A549 (cell line): ENCODE results near the gene ZNF652. TPM values are rescaled to one million over a fixed set of nuclear protein-coding genes. Genes with fewer than 3 reads are reported as not detected.

Experiments
- ATAC-seq, 2 experiments: fragments of 200-7000 bp in 1 of 2; fragments of >200 bp in 1 of 2; cut with Nextera tagmentation in 1 of 2; cut with Tn5 transposase in 1 of 2; 3 replicates each; pipeline versions ENCODE4 v1.8.0 to v1.9.1; 2018 to 2020; ENCODE audit warnings: mild to moderate bottlenecking in 1 of 2, moderate library complexity in 1 of 2
- CTCF ChIA-PET: fragments of 300-600 bp; sonication (Branson Sonifier 250); formaldehyde crosslinking; extraction: SDS; loops from one replicate; lab custom pipeline; 2021; ENCODE audit warnings: antibody characterized with exemption, inconsistent platforms; lab: Yijun Ruan, JAX
- POLR2A ChIA-PET: fragments of 350-600 bp; formaldehyde crosslinking; extraction: SDS; loops from one replicate; lab custom pipeline; 2021; ENCODE audit warnings: antibody characterized with exemption, inconsistent platforms; lab: Yijun Ruan, JAX
- DNase-seq, 2 experiments: peaks; one replicate each; pipeline versions ENCODE4 v3.0.0 to v3.0.0-alpha.2; 2011 to 2016; ENCODE audit warnings: low read depth in 1 of 2, low spot score in 1 of 2
- FAIRE-seq: peaks from 2 replicates; lab custom pipeline; 2011; peaks lifted over from hg19 to GRCh38; lab: Jason Lieb, UNC
- H3K27ac ChIP-seq, 2 experiments: fragments of >200 bp; sonication (Bioruptor Twin); formaldehyde crosslinking; 3 replicates each; pipeline ENCODE4 v1.5.1; 2016 to 2017
- H3K4me1 ChIP-seq: fragments of >200 bp; sonication (Bioruptor Twin); formaldehyde crosslinking; 3 replicates; pipeline ENCODE4 v1.6.1; 2016
- H3K4me2 ChIP-seq: fragments of >200 bp; sonication (Bioruptor Twin); formaldehyde crosslinking; 3 replicates; pipeline ENCODE4 v1.6.1; 2016
- H3K4me3 ChIP-seq: fragments of >200 bp; sonication (Bioruptor Twin); formaldehyde crosslinking; 3 replicates; pipeline ENCODE4 v1.5.1; 2016
- H3K9me3 ChIP-seq: fragments of >200 bp; sonication (Bioruptor Twin); formaldehyde crosslinking; 3 replicates; pipeline ENCODE4 v1.6.1; 2016
- CEBPB ChIP-seq, 2 experiments: fragments of >200 bp in 1 of 2; sonication (Bioruptor Twin) in 1 of 2; formaldehyde crosslinking in 1 of 2; IDR thresholded peaks; 2 replicates each; pipeline ENCODE4 v1.6.1; 2012 to 2016
- CHD2 ChIP-seq: fragments of 150-350 bp; IDR thresholded peaks from 2 replicates; pipeline ENCODE4 v1.6.1; 2014; ENCODE audit warnings: low read length; ENCODE audit not compliant: partially characterized antibody
- MAX ChIP-seq: IDR thresholded peaks from 2 replicates; pipeline ENCODE4 v1.6.1; 2012
- NPAS2 ChIP-seq: fragments of 250-450 bp; sonication (Bioruptor Pico); IDR thresholded peaks from 2 replicates; pipeline ENCODE4 v1.8.0; 2022; ENCODE audit warnings: mild to moderate bottlenecking, moderate library complexity, borderline replicate concordance
- POLR2A ChIP-seq: IDR thresholded peaks from 2 replicates; pipeline ENCODE4 v1.6.1; 2012; ENCODE audit warnings: mild to moderate bottlenecking, low read length
- RAD21 ChIP-seq, 2 experiments: fragments of >200 bp in 1 of 2; sonication (Bioruptor Twin) in 1 of 2; formaldehyde crosslinking in 1 of 2; IDR thresholded peaks in 1 of 2; conservative IDR thresholded peaks in 1 of 2; 2 replicates in 1 of 2; 3 replicates in 1 of 2; pipeline ENCODE4 v1.6.1; 2012 to 2018; ENCODE audit warnings: inconsistent platforms in 1 of 2
- RNF2 ChIP-seq: fragments of 200-600 bp; sonication (generic); IDR thresholded peaks from 2 replicates; pipeline ENCODE4 v1.6.1; 2016; ENCODE audit warnings: low read depth, mild to moderate bottlenecking, antibody characterized with exemption, moderate library complexity, borderline replicate concordance
- SMC3 ChIP-seq: fragments of >200 bp; sonication (Bioruptor Twin); formaldehyde crosslinking; IDR thresholded peaks from 3 replicates; pipeline ENCODE4 v1.6.1; 2018; ENCODE audit warnings: inconsistent platforms
- USF2 ChIP-seq: fragments of 450-650 bp; IDR thresholded peaks from 2 replicates; pipeline ENCODE4 v1.6.1; 2014; ENCODE audit warnings: antibody characterized with exemption
- ZSCAN20 ChIP-seq: fragments of 250-450 bp; sonication (Bioruptor Pico); IDR thresholded peaks from 2 replicates; pipeline ENCODE4 v1.8.0; 2022; ENCODE audit warnings: mild to moderate bottlenecking, moderate library complexity
- WGBS: methylation state at CpG from one replicate; pipeline ENCODE4 v1.1.6; 2017; ENCODE audit errors: missing lambda C conversion rate; 5-methylcytosine and 5-hydroxymethylcytosine counted together
- polyA plus RNA-seq, 4 experiments: library from polyadenylated mRNA; depleted of rRNA in 3 of 4; stranded (reverse); fragments of >200 nt; fragmentation: RNase III in 1 of 4; extraction: RNeasy Plus Mini Kit Qiagen cat#74134 plus additional on column Dnase treatment in 1 of 4; gene quantifications; 2 replicates in 3 of 4; 3 replicates in 1 of 4; pipeline ENCODE4 v1.2.3, GENCODE V29; 2011 to 2017
- TF ChIP-seq, protein P1 (sequence below): fragments of >200 bp; sonication (Bioruptor Twin); formaldehyde crosslinking; IDR thresholded peaks from 2 replicates; pipeline ENCODE4 v1.6.1; 2016
- TF ChIP-seq, protein P2 (sequence below): fragments of >200 bp; sonication (Bioruptor Twin); formaldehyde crosslinking; IDR thresholded peaks from 3 replicates; pipeline ENCODE4 v1.5.1; 2016
- TF ChIP-seq, protein P3 (sequence below): fragments of 250-450 bp; sonication (Bioruptor Pico); IDR thresholded peaks from 2 replicates; pipeline ENCODE4 v1.5.0; 2021; ENCODE audit warnings: mild to moderate bottlenecking, moderate library complexity, borderline replicate concordance

Gene ZNF652
- polyA plus RNA-seq, 2 of the 4 experiments (the other 2 are of a cell fraction): 5.7 to 14.8 TPM

GRCh38 chr17:49409066-49409465, 47.0 kb upstream of the ZNF652 start:
- CTCF ChIA-PET: interaction anchor here (0.7 to 22.7 kb wide), 38 partner anchors 11 to 566 kb away, joined by 3 to 563 read pairs (median 6); partner anchors contain the start of gene NGFR
- FAIRE-seq: no peak
- peaks cover 16% of the 10 kb centered on the region for H3K4me1 ChIP-seq
- WGBS: 92% methylated on average over 14 of the region's 14 CpGs
- DNase-seq: no peak
- ATAC-seq: no peak
- no peaks in the 10 kb centered on the region for H3K9me3 ChIP-seq
- no peak overlapping the region for H3K4me3 ChIP-seq
- no peak overlapping the region for H3K27ac ChIP-seq
- TF ChIP-seq USF2 (no peak), CEBPB (IDR thresholded peaks at IDR 0.05) (no peak), RNF2 (no peak), ZSCAN20 (CRISPR knock-in tag) (no peak), NPAS2 (no peak)
- TF ChIP-seq, protein P1, sequence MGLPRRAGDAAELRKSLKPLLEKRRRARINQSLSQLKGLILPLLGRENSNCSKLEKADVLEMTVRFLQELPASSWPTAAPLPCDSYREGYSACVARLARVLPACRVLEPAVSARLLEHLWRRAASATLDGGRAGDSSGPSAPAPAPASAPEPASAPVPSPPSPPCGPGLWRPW: no peak
- TF ChIP-seq, all 56 proteins: peak for 0
- POLR2A ChIA-PET: no interaction called here
- no peak overlapping the region for H3K4me2 ChIP-seq

DNA sequence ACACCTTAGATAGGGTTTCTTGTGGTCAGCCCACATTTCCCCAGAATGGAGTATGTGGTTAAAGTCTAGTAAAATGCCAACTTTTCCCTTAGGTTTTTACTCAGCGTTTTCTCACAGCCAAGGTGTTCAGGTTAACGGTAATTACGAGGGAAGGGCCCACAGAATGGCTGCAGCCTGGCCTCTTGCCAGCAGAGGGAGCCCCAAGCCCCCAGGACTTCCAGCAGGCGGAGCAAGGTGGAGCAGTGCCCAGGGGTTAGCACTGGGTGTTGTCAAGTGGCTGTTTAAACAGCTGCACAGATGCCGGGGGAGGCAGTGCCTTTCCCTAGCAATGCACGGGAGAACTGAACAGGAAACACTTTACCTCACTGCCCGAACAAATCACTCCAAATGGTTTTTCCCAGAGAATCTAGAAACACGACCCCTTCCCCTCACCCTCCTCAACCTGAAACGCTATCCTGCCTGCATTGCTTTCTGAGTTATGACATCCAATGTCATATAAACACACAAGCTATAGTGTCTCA, 46.0 kb upstream of the ZNF652 start:
- peaks cover 8% of the 10 kb centered on the region; the same call in 2 of the 3 replicates for H3K4me1 ChIP-seq
- 27% methylated on average over 9 of the region's 9 CpGs for WGBS
- ATAC-seq: peak; percentile 96 to 98
- H3K4me3 ChIP-seq: no peak overlapping the region
- H3K9me3 ChIP-seq: no peaks in the 10 kb centered on the region
- TF ChIP-seq, protein P2, sequence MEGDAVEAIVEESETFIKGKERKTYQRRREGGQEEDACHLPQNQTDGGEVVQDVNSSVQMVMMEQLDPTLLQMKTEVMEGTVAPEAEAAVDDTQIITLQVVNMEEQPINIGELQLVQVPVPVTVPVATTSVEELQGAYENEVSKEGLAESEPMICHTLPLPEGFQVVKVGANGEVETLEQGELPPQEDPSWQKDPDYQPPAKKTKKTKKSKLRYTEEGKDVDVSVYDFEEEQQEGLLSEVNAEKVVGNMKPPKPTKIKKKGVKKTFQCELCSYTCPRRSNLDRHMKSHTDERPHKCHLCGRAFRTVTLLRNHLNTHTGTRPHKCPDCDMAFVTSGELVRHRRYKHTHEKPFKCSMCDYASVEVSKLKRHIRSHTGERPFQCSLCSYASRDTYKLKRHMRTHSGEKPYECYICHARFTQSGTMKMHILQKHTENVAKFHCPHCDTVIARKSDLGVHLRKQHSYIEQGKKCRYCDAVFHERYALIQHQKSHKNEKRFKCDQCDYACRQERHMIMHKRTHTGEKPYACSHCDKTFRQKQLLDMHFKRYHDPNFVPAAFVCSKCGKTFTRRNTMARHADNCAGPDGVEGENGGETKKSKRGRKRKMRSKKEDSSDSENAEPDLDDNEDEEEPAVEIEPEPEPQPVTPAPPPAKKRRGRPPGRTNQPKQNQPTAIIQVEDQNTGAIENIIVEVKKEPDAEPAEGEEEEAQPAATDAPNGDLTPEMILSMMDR: peak; percentile 100
- TF ChIP-seq CHD2: no peak
- peak; percentile 48 for TF ChIP-seq MAX
- peak; percentile 94 for TF ChIP-seq SMC3
- peak; percentile 83 to 87 for TF ChIP-seq RAD21 (conservative IDR thresholded peaks at IDR 0.05 in 1 of 2, IDR thresholded peaks at IDR 0.05 in 1 of 2)
- TF ChIP-seq, protein P3, sequence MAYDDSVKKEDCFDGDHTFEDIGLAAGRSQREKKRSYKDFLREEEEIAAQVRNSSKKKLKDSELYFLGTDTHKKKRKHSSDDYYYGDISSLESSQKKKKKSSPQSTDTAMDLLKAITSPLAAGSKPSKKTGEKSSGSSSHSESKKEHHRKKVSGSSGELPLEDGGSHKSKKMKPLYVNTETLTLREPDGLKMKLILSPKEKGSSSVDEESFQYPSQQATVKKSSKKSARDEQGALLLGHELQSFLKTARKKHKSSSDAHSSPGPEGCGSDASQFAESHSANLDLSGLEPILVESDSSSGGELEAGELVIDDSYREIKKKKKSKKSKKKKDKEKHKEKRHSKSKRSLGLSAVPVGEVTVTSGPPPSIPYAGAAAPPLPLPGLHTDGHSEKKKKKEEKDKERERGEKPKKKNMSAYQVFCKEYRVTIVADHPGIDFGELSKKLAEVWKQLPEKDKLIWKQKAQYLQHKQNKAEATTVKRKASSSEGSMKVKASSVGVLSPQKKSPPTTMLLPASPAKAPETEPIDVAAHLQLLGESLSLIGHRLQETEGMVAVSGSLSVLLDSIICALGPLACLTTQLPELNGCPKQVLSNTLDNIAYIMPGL (CRISPR knock-in tag): no peak
- peak overlapping the region; percentile 13; the same call in 1 of the 3 replicates for H3K4me2 ChIP-seq
- FAIRE-seq: no peak
- CTCF ChIA-PET: interaction anchor here (0.6 to 22.7 kb wide), 73 partner anchors 10 to 590 kb away, joined by 3 to 563 read pairs (median 5); partner anchors contain the start of gene NGFR
- POLR2A ChIA-PET: no interaction called here
- H3K27ac ChIP-seq: no peak overlapping the region
- DNase-seq: peak; percentile 82 to 97

- no peak for TF ChIP-seq POLR2A
- no peaks in the 10 kb centered on the region for H3K9me3 ChIP-seq
- H3K4me1 ChIP-seq: peaks cover 8% of the 10 kb centered on the region; the same call in 2 of the 3 replicates
- CTCF ChIA-PET: interaction anchor here (0.7 to 22.7 kb wide), 52 partner anchors 9 to 591 kb away, joined by 3 to 563 read pairs (median 6); partner anchors contain the start of gene NGFR
- no peak overlapping the region for H3K4me3 ChIP-seq
- no peak for ATAC-seq
- POLR2A ChIA-PET: interaction anchor here (1.7 kb wide), 1 partner anchor 7 kb away, joined by 3 read pairs; the partner anchor contains the start of gene PHB1
- FAIRE-seq: no peak
- WGBS: 90% methylated on average over 9 of the region's 9 CpGs
- no peak overlapping the region for H3K4me2 ChIP-seq
- H3K27ac ChIP-seq: no peak overlapping the region
- DNase-seq: no peak
These were observed 45.0 kb upstream of the ZNF652 start for GRCh38 chr17:49407086-49407485.
